NK-92 (cell line): ENCODE results near the gene RAC2.

Experiments
- DNase-seq: peaks from one replicate; lab custom pipeline; 2025; ENCODE audit not compliant: unreplicated experiment; lab: John Stamatoyannopoulos, UW

RAC2 gene

DNA sequence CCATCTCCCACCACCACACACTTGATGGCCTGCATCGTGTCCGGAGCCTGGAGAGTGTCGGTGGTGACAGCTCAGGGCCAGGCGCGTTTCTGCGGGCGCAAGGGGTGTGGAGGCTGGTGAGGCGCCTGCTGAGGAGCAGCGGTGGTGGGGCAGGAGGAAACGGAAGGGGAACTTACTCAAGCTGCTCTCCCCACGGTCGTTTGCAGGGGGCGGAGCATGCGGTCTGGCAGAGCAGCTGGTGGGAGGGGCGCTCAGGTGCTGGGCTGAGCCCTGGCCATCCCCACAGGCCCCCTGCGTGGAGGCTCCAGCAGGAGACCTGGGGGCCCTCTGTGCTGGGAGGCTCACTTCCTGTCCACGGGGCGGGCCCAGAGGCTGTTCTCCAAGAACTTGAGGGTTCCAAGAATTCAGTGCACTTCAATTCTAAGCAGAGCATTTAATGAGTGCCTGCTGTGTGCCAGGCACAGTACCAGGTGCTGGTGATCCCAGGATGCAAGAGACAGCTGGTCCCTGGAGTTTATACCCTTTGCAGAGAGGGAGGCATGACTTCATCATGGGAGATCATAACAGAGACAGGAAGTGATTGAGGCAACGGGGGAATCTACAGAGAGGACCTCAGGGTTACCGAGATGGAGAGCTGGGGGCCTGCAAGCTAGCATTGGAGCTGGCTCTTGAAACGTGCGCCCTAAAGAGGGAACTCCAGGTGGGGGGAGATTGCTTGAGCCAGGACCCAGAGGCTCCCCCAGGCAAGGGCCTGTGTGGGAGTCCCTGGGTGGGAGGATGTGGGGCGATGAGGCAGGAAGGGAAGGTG is at the start of gene RAC2:
Gene RAC2, minus strand, starts transcription at position 156 of the 808 bp plus-strand sequence. Its CDS starts 121 bp downstream, at position 35.
- no peak for DNase-seq

DNA sequence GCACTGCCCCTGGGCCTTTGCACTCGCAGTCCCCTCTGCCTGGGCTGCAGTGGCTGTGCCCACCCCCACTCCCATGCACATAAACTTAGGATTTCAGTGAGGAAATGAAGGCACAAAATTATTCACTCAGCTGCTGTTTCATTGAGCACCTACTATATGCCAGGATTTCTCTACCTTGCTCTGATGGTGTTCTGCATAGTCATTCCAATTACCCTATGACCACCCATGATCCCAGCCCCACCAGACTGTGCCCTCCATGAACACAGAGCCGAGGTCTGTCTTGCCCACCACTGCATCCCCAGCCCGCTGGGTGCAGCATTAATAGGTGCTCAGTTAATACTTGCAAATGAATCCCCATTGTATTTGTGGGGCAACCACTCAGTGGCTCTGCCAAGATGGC is 49.1 kb upstream of the RAC2 start:
- DNase-seq = no peak

DNA sequence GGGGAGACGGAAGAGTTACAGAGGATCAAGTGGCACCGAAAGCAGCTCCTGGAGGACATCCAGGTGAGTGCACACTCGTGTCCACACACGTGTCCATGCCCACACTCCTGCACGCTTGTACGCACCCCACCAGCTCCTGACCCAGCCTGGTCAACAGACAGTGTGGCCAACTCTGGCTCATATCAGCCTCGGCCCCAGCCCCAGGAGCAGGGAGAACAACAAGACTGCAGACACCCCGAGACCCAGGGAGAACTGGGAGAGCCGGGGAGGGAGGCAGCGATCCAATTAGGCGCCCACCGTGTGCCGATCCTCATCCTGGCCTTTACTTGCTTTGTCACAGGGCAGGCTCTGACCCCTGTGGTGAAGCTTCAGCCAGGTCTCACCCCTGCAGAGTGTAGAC is 48.6 kb upstream of the RAC2 start:
- no peak for DNase-seq

DNA sequence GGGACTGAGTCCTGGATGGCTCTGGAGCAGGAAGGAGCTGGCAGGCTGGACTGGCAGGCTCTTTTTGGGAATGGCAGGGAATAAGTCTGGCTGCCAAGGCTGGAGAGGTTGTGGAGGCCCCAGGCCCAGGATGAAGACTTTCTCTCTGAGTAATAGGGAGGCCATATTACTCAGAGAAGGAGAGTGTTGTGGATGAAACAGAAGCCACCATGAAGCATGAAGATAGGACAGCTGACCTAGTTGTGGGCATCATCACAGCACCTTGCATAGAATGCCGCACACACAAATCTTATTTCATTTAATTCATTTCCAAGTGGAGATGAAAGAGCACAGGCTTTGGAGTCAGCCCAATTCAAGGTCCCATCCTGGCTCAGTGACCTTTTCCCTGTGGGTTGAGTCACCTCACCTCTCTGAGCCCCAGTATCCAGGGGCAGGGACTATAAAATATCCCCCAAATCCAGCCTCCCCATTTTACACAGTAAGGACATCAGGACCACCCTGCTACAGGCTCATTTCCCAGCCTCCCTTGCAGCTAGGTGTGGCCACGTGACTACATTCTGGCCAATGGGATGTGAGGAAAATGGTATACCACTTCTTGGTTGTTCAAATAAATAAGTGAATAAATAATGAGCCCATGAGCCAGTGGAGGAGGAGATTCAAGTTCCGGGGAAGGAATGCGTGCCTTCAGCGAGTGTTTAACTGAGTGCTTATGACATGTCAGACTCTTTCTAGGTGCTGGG is 47.7 kb upstream of the RAC2 start:
- no peak for DNase-seq

DNA sequence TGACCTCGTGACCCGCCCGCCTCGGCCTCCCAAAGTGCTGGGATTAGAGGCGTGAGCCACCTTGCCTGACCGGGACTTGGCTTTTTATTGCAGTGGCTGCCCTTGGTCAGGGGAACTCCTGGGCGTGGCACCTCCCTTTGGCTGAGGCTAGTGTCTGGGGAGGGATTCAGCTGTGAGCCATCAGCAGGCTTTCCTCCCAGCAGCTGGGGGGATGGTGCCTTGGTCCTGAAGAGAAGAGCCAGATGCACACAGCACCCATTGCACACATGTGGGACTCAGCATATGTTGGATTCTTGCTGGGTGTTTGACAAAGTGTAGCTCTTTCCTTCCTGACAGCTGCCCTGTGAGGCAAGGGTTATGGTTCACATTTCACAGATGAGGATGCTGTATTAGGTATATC is 46.7 kb upstream of the RAC2 start:
- no peak for DNase-seq

DNA sequence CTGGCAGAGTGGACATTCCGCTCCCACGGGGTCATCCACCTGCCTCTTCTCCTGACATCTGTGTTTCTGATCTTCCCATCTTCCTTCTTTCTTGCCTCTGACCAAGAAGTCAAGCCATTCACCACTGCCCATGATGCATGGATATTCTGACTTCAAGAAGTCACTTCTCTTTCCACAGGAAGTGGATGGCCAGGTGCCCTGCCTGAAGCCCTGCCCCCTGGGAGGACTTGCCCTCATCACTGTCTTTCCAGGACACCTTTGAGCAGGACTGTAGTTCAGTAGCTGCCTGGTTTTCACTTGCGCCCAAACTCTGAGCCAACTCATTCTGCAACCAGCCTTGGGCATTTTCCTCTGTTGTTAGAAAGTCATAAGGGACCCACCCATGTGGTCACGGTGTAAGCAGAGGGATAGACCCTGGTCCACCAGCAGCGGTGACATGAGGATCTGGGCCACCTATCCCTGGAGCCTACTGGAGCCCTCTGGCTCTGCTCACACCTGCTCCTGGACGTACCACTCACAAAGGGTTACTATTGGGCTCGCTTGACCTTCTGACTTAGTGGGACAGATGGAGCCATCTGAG is 45.2 kb upstream of the RAC2 start:
- no peak for DNase-seq

DNA sequence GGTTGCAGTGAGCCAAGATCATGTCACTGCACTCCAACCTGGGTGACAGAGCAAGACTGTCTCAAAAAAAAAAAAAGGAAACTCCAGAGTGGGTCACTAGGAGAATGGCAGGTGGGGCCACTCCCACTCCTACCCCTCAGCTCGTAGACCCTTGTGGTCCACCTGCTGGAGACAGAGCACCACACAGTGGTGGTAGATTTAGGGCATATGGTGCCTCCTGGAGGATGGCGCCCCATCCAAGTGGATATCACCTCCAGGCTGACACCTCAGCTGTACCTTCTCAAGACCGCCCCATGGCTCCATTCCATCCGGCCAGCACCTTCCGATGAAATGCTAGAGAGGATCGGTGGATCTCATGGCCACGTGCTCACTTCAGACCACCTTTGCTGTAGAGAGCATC is 44.5 kb upstream of the RAC2 start:
- DNase-seq = no peak

DNA sequence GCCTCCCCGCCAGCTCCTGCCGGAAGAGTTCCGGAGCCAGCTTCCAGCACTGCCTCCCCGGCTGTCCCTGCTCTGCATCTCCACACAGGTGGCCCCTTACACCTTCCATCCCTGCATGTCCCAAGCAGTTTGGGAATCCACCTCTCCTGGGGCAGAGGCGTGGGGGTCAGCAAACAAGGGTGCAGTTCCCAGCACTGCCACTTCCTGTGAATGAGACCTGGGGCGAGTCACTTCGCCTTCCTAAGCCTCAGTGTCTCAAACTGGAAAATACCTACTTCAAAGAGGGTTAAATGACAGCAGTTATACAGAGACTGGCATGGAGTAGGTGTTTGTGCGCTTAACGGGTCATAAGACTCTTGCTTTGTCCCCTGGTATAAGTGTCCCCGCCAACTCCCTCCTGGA is 43.5 kb upstream of the RAC2 start:
- no peak for DNase-seq

DNA sequence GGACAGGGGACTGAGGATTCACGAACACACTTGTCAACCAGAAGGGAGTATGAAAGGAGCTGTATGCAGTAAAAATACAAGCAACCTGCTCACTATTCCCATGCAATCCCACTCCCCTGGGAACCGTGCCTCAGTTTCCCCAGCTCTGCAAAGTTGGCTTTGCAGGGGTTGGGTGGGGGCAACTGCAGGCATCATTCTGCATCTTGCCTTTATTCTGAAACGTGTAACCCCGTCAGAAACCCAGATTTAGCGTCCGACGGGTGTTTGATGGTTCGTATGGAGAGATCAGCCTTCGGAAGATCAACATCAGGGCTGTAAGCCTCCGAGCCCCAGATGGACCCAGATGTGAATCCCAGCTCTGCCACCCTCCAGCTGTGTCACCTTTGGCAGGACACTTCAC is 41.9 kb upstream of the RAC2 start:
- no peak for DNase-seq

DNA sequence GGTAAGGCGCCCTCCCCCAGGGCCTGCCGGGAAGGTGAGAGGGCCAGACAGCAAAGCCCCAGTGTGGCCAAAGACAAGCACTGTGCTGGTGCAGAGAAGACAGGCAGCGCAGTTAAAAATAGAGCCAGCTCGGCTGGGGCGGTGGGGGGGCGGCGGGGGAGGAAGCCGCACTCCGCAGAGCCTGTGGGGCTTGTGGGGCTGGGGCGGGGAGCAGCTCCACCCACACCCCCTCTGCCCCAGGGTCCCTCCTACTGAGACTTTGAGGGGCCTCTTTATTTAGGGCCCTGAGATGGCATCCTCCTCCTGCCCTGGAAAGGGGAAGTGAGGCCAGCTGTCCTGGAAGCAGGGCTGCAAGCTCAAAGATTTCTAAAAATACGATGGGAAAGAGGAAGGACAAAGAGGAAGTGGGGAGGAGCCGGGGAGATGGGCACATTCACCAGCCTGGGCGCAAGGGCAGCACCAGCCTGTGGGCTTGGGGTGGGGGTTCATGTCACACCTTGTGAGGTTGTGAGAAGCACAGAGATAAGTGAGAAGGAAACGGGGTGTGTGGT is 40.8 kb upstream of the RAC2 start:
- no peak for DNase-seq

DNA sequence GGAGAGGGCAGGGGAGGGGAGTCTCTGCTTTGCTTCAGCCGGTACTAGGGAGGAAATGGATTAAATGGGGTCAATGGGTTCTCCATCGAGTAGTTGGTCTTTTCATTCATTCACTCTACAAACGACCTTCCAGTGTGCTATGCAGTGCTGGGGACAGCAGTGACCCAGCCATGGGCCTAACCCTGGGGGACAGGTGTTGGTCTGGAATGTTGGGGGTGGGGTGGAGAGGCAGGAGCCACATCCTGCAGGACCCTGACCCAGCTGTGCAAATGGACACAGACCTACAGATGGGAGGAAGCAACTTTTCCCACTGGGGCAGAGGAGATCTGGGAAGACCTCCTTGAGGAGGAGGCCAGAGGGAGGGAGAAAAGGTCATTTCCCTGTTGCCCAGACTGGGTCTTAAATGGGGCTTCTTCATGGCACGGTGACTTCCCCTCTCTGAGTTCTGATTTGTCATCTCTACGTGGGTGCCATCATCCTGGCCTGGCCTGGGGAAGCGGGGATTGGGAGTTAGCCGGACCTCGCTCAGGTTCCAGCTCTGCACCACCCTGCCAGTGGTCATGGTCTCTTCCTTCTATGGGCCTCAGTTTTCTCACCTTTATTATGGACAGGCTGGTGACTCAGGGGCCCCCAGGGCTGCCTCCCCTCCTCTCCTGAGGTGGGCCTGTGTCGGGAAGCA is 40.2 kb upstream of the RAC2 start:
- no peak for DNase-seq

DNA sequence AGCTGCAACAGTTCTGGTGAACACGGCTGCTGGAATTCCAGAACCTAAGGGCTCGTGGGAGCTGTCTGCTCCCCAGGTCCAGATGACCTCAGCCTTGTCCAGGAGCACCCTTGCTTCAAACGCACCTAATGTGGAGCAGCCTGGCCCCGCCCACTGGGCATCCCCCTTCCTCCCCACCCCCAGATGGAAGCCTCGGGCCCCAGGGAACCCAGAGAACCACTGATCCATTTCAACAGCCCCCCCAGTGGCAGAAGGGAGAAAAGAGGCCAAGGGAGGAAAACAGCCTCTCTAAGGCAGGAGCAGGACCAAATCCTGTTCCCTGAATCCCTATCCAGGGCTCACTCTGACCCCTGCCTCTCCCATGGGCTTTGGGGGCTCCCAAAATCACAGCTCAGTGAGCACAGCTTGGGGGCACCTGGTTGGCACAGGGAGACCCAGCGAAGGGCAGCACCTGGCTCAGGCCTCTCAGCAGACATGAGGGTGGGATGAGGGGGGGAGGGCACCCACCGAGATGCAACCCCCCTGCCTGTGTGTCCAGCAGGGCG is 39.4 kb upstream of the RAC2 start:
- DNase-seq = no peak

DNA sequence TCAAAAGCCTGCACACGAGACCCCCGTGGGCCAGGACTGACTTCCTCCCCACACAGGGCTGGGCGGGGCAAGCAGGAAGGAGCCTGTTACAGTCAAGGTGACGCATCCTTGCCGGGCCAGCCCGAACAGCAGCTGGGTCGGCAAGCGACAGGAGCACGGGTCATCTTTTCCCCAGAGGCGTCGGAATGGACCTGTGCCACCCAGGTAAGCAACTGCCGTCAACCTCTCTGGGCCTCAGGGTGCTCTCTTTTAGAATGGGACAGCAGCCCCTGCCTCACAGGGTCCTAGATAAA is 38.3 kb upstream of the RAC2 start, which contains the start of gene CYTH4:
Gene CYTH4, plus strand, starts transcription at position 124 of the 293 bp plus-strand sequence. Its CDS starts 62 bp downstream, at position 186.
- no peak for DNase-seq

DNA sequence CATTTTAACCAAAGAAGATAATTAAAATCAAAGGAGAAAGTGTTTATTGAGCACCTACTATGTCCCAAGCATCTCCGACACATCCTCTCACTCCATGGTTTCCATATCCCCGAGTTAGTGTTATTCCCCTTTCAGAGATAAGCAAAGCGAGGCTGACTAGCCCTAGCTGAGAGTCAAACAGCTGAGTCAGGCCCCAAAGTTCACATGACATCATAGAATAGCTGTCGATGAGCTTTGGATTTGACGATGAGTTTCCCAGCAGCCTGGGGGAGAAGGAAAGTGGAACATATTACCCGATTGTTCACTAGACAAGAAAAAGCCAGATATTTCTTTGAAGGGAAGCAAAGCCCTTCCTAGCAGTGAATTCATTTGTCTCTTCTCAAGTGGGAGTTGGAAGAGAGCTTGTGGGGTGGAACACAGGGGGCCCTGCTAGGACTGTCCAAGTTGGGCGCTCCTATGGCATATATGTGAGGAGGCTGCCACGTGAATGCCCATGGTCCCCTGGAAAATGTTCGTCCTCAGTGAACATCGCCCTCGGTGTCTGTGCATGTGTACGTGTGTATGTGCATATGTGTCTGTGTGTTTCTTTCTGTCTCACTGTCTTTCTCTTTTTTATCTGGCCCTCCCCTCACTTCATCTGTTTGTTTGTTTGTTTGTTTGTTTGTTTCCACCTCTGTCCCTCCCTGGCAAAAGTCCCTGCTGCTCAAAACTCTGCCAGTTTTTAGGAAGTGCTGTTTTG is 37.7 kb upstream of the RAC2 start:
- no peak for DNase-seq

DNA sequence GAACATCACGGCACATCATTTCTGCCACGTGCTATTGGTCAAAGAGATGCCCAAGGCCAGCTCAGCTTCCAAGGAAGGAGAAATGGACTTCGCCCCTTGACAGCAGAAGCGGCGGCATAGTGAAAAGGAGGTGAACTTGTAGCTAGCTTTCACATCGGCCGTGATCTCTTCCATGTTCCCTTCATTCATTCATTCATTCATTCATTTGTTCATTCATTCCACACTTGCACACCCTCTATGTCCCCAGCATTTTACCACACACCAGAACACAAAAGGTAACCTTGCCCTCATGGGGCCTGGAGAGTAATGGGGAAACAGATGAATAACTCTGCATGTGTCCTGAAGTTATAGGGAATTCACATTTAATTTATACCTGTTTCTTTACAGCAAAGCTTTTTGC is 37.1 kb upstream of the RAC2 start:
- DNase-seq = no peak

DNA sequence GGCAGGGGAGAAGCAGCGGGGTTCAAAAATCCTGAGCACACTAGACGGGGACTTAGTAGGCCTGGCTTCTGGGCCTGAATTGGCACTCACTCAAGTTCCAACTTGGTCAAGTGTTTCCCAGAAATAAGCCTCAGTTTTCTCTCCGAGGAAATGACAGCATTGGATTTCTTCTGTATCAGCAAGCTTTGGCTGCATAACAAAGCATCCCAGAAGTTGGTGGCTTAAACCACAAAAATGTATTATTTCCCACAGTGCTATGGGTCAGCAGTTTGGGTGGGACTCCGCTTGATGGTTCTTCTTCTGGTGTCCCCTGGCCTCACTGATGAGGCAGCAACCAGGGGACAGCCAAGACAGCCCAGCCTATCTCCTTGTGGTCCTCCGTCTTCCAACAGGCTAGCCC is 36.6 kb upstream of the RAC2 start:
- no peak for DNase-seq

DNA sequence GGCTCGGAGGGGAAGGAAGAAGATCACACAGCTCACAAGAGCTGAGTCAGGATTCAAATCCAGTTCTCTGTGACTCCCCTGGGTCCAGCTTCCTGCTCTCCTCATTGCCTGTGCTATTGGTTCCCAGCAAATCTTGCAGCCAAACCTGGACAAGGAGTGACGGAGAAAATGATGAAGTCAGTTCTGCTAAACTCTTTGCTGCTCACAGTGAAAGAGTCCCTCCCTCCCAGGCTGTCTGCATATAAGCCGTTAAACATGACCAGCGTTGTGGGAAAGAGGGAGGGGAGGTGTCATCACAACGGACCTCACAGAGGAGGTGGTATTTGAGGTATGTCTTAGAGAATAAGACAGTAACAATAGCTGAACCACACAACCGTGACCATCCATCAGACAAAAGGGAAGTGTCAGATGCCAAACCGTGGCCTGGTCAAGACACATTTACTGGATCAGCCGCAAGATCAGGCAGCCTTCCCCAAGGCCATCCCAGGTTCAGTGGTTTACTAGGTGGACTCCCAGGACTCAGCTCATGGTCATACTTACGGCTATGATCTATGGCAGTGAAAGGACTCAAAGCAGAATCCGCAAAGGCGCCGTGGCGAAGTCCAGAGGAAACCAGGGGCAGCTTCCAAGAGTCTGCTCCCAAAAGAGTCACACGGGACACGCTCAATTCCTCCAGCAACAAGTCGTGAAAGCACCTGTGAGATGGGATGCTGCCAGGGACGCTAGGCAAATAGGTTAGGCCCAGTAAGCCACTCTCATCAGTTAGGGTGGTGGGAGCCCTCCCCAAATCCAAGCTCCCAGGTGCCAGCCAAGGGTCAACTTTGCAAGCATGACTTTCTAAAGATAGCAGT is 35.5 kb upstream of the RAC2 start:
- no peak for DNase-seq

DNA sequence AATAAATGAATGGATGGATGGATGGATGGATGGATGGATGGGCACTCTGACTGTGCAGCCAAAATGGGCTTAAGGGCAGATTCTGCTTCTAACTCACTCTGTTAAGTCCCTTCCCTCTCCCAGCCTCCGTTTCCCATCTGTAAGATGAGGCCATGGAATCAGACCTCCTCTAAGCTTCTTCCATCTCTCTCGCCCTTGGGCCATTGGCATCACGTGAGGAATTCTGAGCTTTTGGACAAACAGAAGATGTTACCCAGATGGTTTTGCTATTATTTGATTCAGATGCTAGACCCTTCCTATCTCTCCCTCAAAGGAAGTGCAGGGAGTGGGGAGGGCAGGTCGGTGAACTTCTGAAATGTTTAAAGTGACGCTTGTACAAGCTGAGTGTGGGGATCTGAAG is 34.2 kb upstream of the RAC2 start:
- DNase-seq = no peak

DNA sequence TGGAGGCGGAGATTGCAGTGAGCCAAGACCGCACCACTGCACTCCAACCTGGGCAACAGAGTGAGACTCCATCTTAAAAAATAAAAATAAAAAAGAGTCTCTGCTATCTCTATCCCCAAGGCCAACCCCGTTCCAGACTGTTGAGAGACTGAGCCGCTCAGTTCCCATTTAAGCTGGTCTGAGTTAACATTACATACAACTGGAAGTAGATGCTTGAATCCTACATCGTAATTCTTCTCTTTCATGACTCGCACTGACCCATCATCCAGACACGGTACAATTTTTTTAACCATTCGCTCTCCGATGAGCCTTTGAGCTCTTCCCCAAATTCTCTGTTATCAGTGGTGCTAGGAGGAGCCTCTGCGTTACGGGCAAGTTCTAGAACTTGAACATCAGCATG is 33.3 kb upstream of the RAC2 start:
- no peak for DNase-seq

DNA sequence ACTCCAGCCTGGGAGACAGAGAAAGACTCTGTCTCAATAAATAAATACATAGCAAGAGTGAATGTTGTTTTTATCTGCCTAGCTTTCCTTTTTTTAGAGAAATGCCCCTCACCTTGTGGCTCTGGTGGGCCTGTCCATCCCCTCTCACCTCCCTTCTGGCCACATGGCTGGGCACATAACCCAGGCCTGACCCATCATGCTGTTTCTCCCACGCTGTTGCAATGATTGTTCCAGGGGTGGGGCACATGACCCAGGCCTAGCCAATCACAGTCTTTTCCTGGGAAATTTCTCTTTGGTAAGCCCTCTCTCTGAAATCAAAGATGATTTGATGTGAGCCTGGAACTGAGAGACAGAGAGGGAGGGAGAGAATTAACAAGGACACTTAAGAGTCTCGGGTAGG is 32.7 kb upstream of the RAC2 start:
- no peak for DNase-seq
